ENCODE results near the gene CDK5RAP1. TPM values are rescaled to one million over a fixed set of nuclear protein-coding genes. Genes with fewer than 3 reads are reported as not detected.

CDK5RAP1 gene
- total and polyA plus RNA-seq, 2 donors (not counting 3 experiments of a cell fraction or from before 2014, with no cell fraction given): 30.8 to 36.5 TPM

GRCh38 chr20:33434434-33434833 is 33.1 kb upstream of the CDK5RAP1 start:
- no peaks in the 10 kb centered on the region for H3K79me2 ChIP-seq (ENCODE audit: control insufficient read depth, insufficient read depth, low read length)
- POLR2A ChIA-PET: no interaction called here
- TF ChIP-seq MAX (IDR thresholded peaks at IDR 0.05; ENCODE audit: insufficient read depth, insufficient read length) (no peak), EZH2 (IDR thresholded peaks at IDR 0.05; ENCODE audit: borderline replicate concordance, low read depth, low read length, severe bottlenecking) (no peak), FOS (IDR thresholded peaks at IDR 0.05; ENCODE audit: borderline replicate concordance, insufficient read depth, low read length) (no peak), CTCF (IDR thresholded peaks at IDR 0.05; ENCODE audit: extremely low read depth in 1 of 2, insufficient read depth in 1 of 2, low read depth in 1 of 2, low read length in 2 of 2) (no peak), GATA2 (IDR thresholded peaks at IDR 0.05; ENCODE audit: insufficient read depth, insufficient read length, low read depth, low read length) (no peak), POLR2AphosphoS5 (IDR thresholded peaks at IDR 0.05; ENCODE audit: insufficient read depth, low read depth, low read length) (no peak), MYC (IDR thresholded peaks at IDR 0.05; ENCODE audit: low read depth, low read length) (no peak), JUN (IDR thresholded peaks at IDR 0.05; ENCODE audit: borderline replicate concordance, insufficient read depth, insufficient read length, low read depth) (no peak), POLR2A (IDR thresholded peaks at IDR 0.05; ENCODE audit: low read depth, low read length) (no peak)
- H3K27ac ChIP-seq (ENCODE audit: insufficient read depth, low read depth, low read length): no peak overlapping the region
- H2AFZ ChIP-seq (ENCODE audit: low read depth, low read length): no peak overlapping the region
- H3K27me3 ChIP-seq (ENCODE audit: control insufficient read depth in 2 of 2, insufficient read depth in 2 of 2, low read length in 2 of 2): no peaks in the 10 kb centered on the region
- H3K36me3 ChIP-seq (ENCODE audit: control insufficient read depth in 2 of 2, extremely low read depth in 1 of 2, insufficient read depth in 2 of 2, low read length in 2 of 2): no peaks in the 10 kb centered on the region
- H4K20me1 ChIP-seq (replicated peaks; ENCODE audit: control insufficient read depth, extremely low read depth, insufficient read depth, low read length): no peaks in the 10 kb centered on the region
- no peak overlapping the region for H3K4me3 ChIP-seq (replicated peaks in 1 of 3; ENCODE audit: insufficient read depth in 1 of 3, low read depth in 1 of 3, low read length in 3 of 3)
- no peaks in the 10 kb centered on the region for H3K4me1 ChIP-seq (ENCODE audit: control insufficient read depth, extremely low read depth, insufficient read depth, low read length)
- H3K9me3 ChIP-seq (replicated peaks; ENCODE audit: control insufficient read depth, insufficient read depth, low read length): no peaks in the 10 kb centered on the region
- intact Hi-C loops (cut with micrococcal nuclease) (no loop called here), dilution Hi-C loops (cut with MboI; ENCODE audit: extremely low pct_ligation_motif_present, low sequenced_read_pairs) (no loop called here)
- no peak for FAIRE-seq
- no peak overlapping the region for H3K9ac ChIP-seq (replicated peaks; ENCODE audit: extremely low read depth, insufficient read depth, low read length)
- CTCF ChIA-PET: interaction anchor here (0.9 to 1.0 kb wide), 2 partner anchors 16 to 582 kb away, joined by 3 read pairs; no protein-coding TSS in a partner anchor
- H3K9me1 ChIP-seq (replicated peaks; ENCODE audit: control insufficient read depth, extremely low read depth, insufficient read depth, low read length): no peaks in the 10 kb centered on the region
- no peak for DNase-seq (ENCODE audit: low read depth, low spot score)
- no TSS peak for BruUV-seq (replicated peaks)
- no peak overlapping the region for H3K4me2 ChIP-seq (ENCODE audit: insufficient read depth, low read length)

Data from endothelial cell of umbilical vein (primary cell).